IPS-NIHi7 (cell line): ENCODE measurements around the gene NEDD9.

Experiments used
- DNase-seq: peaks from one replicate; pipeline ENCODE4 v3.0.0; 2012; ENCODE audit warnings: mixed read lengths; ENCODE audit errors: extremely low spot score

The NEDD9 gene

GRCh38 chr6:11235062-11235461 is 2.6 kb upstream of the NEDD9 start:
- no peak for DNase-seq

GRCh38 chr6:11233673-11234573 is 1.5 kb upstream of the NEDD9 start:
- no peak for DNase-seq

GRCh38 chr6:11232770-11233626 is 530 bp upstream of the NEDD9 start:
- no peak for DNase-seq

GRCh38 chr6:11231564-11232192 is 790 bp downstream of the NEDD9 start:
- peak; percentile 50 for DNase-seq

GRCh38 chr6:11231108-11231463 is 1.4 kb downstream of the NEDD9 start:
- no peak for DNase-seq

GRCh38 chr6:11230158-11231107 is 2.0 kb downstream of the NEDD9 start:
- DNase-seq, result no peak

GRCh38 chr6:11229655-11230046 is 2.8 kb downstream of the NEDD9 start:
- no peak for DNase-seq

GRCh38 chr6:11228935-11229654 is 3.4 kb downstream of the NEDD9 start:
- peak; percentile 83 for DNase-seq

GRCh38 chr6:11227698-11228097 is 4.8 kb downstream of the NEDD9 start:
- DNase-seq, result no peak

- DNase-seq, result no peak
Observed at GRCh38 chr6:11226005-11226404, 6.5 kb downstream of the NEDD9 start.

GRCh38 chr6:11224966-11225463 is 7.5 kb downstream of the NEDD9 start:
- no peak for DNase-seq

- no peak for DNase-seq
Observed at GRCh38 chr6:11224252-11224965, 8.1 kb downstream of the NEDD9 start.

- no peak for DNase-seq
Observed at GRCh38 chr6:11223286-11223864, 9.1 kb downstream of the NEDD9 start.

GRCh38 chr6:11222385-11223277 is 9.8 kb downstream of the NEDD9 start:
- no peak for DNase-seq

GRCh38 chr6:11221623-11222384 is 10.7 kb downstream of the NEDD9 start:
- no peak for DNase-seq

- no peak for DNase-seq
Observed at GRCh38 chr6:11219400-11219834, 13.1 kb downstream of the NEDD9 start.
